VCaP (cell line): Measurements from ENCODE around the gene CFAP97D2.

Experiments used
- H3K27ac ChIP-seq: fragments of 450-650 bp; 2 replicates; pipeline ENCODE4 v1.5.1; 2017
- TF ChIP-seq, protein P1 (sequence below): fragments of 450-650 bp; conservative IDR thresholded peaks from 2 replicates; pipeline ENCODE4 v1.5.1; 2017; ENCODE audit warnings: mild to moderate bottlenecking, moderate library complexity

Gene CFAP97D2

GRCh38 chr13:114141261-114141996, 37.6 kb upstream of the CFAP97D2 start:
- H3K27ac ChIP-seq: no peak overlapping the region
- TF ChIP-seq, protein P1, sequence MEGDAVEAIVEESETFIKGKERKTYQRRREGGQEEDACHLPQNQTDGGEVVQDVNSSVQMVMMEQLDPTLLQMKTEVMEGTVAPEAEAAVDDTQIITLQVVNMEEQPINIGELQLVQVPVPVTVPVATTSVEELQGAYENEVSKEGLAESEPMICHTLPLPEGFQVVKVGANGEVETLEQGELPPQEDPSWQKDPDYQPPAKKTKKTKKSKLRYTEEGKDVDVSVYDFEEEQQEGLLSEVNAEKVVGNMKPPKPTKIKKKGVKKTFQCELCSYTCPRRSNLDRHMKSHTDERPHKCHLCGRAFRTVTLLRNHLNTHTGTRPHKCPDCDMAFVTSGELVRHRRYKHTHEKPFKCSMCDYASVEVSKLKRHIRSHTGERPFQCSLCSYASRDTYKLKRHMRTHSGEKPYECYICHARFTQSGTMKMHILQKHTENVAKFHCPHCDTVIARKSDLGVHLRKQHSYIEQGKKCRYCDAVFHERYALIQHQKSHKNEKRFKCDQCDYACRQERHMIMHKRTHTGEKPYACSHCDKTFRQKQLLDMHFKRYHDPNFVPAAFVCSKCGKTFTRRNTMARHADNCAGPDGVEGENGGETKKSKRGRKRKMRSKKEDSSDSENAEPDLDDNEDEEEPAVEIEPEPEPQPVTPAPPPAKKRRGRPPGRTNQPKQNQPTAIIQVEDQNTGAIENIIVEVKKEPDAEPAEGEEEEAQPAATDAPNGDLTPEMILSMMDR: no peak

DNA sequence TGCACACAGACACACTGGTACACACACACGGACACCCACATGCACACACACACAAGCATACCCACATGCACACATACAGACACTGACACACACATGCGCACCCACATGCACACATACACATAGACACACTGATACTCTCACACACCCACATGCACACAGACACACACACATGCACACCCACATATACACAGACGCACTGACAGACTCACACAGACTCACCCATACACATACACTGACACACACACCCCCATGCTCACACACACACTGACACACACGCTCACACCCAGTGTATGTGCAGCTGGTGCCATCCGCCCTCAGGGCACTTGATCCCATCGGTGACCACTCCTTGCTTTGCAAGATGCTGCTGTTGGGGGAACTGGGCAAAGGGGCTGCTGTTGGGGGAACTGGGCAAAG, 36.9 kb upstream of the CFAP97D2 start:
- TF ChIP-seq, protein P1: no peak
- no peak overlapping the region for H3K27ac ChIP-seq

DNA sequence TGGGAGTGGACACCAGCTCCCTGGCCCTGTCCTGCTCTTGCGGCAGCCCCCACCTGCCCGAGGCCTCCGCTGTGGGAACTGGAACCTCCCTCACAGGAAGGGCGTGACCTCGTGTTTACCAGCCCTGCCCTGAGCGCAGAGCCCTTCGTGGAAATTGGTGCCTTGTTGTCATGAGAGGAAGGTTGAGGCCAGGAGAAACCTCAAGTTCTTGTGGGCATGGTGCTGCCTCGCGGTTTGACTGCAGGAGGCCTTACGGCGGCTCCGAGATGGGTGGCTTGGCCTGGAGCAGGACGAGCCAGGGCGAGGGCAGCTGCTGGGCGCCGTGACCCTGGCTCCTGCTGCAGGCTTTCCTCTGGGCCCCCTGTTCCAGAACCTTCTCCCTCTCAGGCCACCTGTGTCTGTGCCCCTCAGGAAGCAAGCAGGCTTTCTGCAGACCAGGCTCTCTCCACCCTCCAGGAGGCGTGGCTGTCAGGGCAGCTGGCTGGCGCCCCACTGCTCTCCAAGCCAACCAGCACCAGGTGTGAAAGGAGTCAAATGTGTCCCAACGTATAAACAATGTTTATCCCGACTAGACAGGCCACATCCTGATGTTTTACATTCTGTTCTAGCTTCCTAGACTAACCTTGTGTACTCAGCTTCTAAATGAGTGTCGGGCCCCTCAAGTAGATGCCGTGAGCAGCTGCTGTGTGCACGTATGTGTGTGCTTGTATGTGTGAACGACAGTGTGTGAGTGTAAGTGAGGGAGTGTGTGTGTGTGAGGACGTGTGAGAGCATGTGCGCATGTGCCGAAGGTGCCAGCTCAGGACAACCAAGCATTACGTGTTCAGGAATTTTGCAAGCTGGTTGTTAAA, 36.2 kb upstream of the CFAP97D2 start:
- TF ChIP-seq, protein P1: no peak
- H3K27ac ChIP-seq: no peak overlapping the region

- H3K27ac ChIP-seq: no peak overlapping the region
- TF ChIP-seq, protein P1: no peak
Observed at GRCh38 chr13:114143806-114144605, 35.1 kb upstream of the CFAP97D2 start.

GRCh38 chr13:114144606-114145244, 34.3 kb upstream of the CFAP97D2 start:
- H3K27ac ChIP-seq: no peak overlapping the region
- TF ChIP-seq, protein P1: no peak

GRCh38 chr13:114145256-114145655, 33.8 kb upstream of the CFAP97D2 start:
- TF ChIP-seq, protein P1: no peak
- H3K27ac ChIP-seq: no peak overlapping the region
